Raji (cell line): ENCODE results near the gene SNX15.

ENCODE experiments used
- POLR2A ChIP-seq: IDR thresholded peaks from 2 replicates; pipeline ENCODE4 v1.6.1; 2011; ENCODE audit warnings: low read depth, low read length, control low read depth; ENCODE audit not compliant: insufficient read depth

The SNX15 gene

GRCh38 chr11:65027213-65028067, at the start of gene SNX15:
SNX15 (plus strand) TSS chr11:65027439; CDS start chr11:65027538, 99 bp downstream.
- peak; percentile 84 for TF ChIP-seq POLR2A

GRCh38 chr11:64987998-64988854, 39.0 kb upstream of the SNX15 start:
- no peak for TF ChIP-seq POLR2A

GRCh38 chr11:64989416-64989815, 37.8 kb upstream of the SNX15 start:
- TF ChIP-seq POLR2A = no peak

DNA sequence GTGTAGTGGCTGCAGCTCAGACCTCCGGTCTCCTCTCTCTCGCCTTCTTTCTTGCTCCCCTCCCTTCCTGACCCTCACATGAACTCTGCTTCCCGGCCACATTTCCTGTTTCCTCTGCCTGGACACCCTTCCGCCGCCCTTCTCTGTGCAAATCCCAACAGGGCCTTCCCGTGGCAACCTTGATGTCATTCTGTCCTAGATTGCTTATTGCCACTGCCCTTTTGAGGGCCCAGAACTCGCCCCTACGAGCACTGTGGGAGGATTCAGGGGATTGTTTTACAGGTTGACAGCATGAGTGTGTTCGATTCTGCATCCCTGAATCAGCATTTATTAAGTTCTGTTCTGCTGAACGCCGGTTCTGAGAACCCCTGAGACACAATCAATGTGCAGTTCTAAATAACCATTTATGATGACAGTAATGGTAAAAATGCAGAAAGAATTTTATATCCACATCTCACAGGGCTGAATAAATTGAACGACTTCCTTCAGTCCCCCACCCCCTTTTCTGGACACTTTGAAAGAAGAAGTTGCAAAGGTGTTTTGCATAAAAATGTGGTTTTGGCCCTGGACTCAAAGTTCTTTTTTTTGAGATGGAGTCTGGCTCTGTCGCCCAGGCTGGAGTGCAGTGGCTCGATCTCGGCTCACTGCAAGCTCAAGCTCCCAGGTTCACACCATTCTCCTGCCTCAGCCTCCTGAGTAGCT, 36.9 kb upstream of the SNX15 start:
- TF ChIP-seq POLR2A = no peak

GRCh38 chr11:64994318-64994717, 32.9 kb upstream of the SNX15 start:
- TF ChIP-seq POLR2A = no peak

DNA sequence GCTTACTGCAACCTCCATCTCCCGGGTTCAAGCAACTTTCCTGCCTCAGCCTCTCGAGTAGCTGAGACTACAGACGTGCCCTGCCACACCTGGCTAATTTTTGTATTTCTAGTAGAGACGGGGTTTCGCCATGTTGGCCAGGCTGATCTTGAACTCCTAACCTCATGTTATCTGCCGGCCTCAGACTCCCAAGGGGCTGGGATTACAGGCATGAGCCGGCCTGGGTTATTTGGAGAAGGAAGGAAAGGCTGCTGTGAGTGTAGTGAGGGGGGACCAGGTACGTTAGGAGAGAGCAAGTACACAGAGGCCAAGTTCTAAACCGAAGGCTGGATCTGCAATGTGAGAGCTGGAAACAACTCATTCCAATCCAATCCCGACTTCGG, 30.9 kb upstream of the SNX15 start:
- TF ChIP-seq POLR2A = no peak

DNA sequence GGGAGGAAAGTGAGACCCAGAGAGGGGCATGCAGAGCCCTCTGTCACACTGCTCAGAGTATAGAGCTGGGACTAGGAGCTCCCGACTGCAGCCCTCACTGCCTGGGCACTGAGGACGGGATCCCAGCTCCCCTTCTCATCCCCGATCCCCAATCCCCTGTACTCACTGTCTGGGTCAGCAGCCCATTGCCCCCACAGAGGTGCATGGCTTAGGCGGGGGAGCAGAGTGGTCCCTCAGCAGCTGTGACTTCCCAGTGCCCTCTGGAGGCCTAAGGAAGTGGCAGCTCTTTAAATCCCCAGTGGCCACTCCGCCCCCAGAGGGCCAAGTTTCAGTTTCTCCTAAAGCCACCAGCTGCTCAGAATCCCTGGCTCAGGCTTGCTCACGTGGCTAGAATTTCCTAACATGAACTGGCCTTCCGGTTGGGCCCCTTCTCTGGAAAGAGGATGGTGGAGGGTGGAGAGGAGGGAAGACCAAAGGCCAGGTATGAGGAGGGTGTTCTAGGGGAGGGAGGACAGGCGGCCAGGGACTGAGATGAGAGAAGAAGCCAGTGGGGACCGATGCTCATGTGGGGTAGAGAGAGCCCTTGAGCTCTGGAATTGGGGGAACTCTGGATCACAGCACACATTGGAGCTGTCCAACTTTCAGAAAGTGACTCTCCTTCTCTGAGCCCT, 30.4 kb upstream of the SNX15 start, which contains the start of gene BATF2:
BATF2 (minus strand) TSS at position 262 of the 671 bp plus-strand sequence; CDS start at position 205, 57 bp downstream.
- no peak for TF ChIP-seq POLR2A

GRCh38 chr11:64998141-64998540, 29.1 kb upstream of the SNX15 start:
- TF ChIP-seq POLR2A = no peak

DNA sequence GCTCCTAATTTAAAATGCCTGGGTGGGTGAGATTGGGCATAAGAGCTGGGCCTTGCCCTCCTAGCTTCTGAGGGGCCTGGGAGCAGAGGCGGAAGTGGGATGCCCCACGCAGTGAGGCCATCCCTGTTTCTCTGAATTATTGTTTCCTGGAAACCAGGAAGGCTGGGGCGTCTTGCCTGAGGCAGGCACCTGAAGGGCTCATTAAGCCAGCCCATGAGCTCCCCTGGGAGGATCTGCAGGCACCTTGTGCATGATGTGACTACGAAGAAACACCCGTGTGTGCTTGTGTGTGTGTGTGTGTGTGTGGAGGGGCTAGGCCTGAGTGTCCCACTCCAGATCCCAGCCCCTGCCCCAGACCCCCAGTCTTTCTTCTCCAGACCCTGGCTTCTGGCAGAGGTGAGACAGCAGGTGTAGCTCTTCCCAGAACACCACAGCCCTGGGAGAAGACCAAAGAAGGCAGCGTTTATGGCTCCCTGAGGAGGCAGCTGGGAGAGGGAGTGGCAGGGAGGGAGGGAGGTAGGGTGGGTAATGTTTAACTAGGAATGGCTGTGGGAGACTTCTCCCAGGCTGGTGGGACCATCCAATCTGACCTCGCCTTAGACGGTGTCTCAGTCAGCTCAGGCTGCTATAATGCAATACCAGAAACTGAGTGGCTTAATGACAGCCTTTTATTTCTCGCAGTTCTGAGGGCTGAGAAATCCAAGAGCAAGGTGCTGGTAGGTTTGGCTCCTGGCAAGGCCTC, 28.4 kb upstream of the SNX15 start:
- no peak for TF ChIP-seq POLR2A

- no peak for TF ChIP-seq POLR2A
These were observed 27.8 kb upstream of the SNX15 start for GRCh38 chr11:64999478-64999877.

GRCh38 chr11:65002706-65003105, 24.5 kb upstream of the SNX15 start:
- TF ChIP-seq POLR2A = no peak

- no peak for TF ChIP-seq POLR2A
These were observed 24.0 kb upstream of the SNX15 start for GRCh38 chr11:65003282-65003681.

DNA sequence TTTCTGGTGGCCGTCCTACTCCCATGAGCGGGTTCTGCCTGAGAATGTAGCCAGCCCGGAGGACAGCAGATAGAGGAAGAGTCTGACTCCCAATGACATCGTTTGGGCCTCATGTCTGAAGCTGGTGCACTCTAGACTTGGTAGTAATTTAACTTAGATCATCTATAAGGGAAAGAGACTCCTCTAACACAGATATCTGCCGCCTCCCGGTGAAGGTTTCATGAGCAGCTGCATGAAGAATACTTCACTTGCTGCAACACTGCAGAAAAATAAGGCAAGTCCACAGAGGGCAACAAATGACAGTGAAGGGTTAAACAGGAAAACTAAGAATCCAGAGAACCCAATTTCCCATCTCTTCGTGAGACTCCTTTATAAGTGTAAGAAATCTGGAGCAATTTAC, 19.2 kb upstream of the SNX15 start:
- TF ChIP-seq POLR2A = no peak

GRCh38 chr11:65008873-65009272, 18.4 kb upstream of the SNX15 start:
- no peak for TF ChIP-seq POLR2A
